ENCODE measurements around the gene PI4K2A.
A peak's percentile ranks its signal among the peaks of the same experiment; 100 is the strongest.

GRCh38 chr10:97687785-97688781, 47.6 kb downstream of the PI4K2A start:
- TF ChIP-seq CTCF (IDR thresholded peaks at IDR 0.05), result no peak
- peak; percentile 43 for TF ChIP-seq POLR2A (IDR thresholded peaks at IDR 0.05)

All from right lobe of liver (tissue), 4 donors.